Lower lobe of right lung (tissue), 2 donors: Measurements from ENCODE around the gene B3GALT6. TPM values are rescaled to one million over a fixed set of nuclear protein-coding genes. Genes with fewer than 3 reads are reported as not detected.

ENCODE experiments used
- ATAC-seq, 2 donors: fragments of 200-7000 bp; cut with Tn5 transposase; one replicate each; pipeline ENCODE4 v1.9.1; 2020 to 2022; ENCODE audit warnings: mild to moderate bottlenecking in 2 of 2, moderate library complexity in 2 of 2
- DNase-seq: peaks from one replicate; pipeline ENCODE4 v3.0.0-alpha.2; 2020
- H3K27ac ChIP-seq: fragments of 200-600 bp; one replicate; pipeline ENCODE4 v1.8.0; 2022
- H3K27me3 ChIP-seq: fragments of 200-600 bp; one replicate; pipeline ENCODE4 v1.8.0; 2022; ENCODE audit warnings: low read depth
- H3K36me3 ChIP-seq: fragments of 200-600 bp; one replicate; pipeline ENCODE4 v1.8.0; 2022; ENCODE audit warnings: mild to moderate bottlenecking
- H3K4me1 ChIP-seq: fragments of 200-600 bp; one replicate; pipeline ENCODE4 v1.8.0; 2022
- H3K4me3 ChIP-seq: fragments of 200-600 bp; one replicate; pipeline ENCODE4 v1.8.0; 2022; ENCODE audit warnings: mild to moderate bottlenecking
- H3K9me3 ChIP-seq: fragments of 200-600 bp; one replicate; pipeline ENCODE4 v1.8.0; 2022
- CTCF ChIP-seq: fragments of 200-600 bp; IDR thresholded peaks from one replicate; pipeline ENCODE4 v1.8.0; 2022; ENCODE audit warnings: antibody characterized with exemption, mild to moderate bottlenecking
- intact Hi-C: fragments of 100-400 bp; cut with DNase I; formaldehyde crosslinking; loops from one replicate; pipeline ENCODE4 v1.11.0; 2022
- total RNA-seq: library from RNA; stranded (reverse); fragmentation: NEBNext Ultra II Directional; extraction: Animal tissue kit (Norgen Biotek cat#: 25700); gene quantifications from one replicate; pipeline ENCODE4 v1.2.1, GENCODE V29; 2021
- donor health status: DM: no; HTN: yes; CAD: no; lungs with severe emphysema.

The B3GALT6 gene
- total RNA-seq, 1 donor from 2014 or later, result 13.7 TPM

DNA sequence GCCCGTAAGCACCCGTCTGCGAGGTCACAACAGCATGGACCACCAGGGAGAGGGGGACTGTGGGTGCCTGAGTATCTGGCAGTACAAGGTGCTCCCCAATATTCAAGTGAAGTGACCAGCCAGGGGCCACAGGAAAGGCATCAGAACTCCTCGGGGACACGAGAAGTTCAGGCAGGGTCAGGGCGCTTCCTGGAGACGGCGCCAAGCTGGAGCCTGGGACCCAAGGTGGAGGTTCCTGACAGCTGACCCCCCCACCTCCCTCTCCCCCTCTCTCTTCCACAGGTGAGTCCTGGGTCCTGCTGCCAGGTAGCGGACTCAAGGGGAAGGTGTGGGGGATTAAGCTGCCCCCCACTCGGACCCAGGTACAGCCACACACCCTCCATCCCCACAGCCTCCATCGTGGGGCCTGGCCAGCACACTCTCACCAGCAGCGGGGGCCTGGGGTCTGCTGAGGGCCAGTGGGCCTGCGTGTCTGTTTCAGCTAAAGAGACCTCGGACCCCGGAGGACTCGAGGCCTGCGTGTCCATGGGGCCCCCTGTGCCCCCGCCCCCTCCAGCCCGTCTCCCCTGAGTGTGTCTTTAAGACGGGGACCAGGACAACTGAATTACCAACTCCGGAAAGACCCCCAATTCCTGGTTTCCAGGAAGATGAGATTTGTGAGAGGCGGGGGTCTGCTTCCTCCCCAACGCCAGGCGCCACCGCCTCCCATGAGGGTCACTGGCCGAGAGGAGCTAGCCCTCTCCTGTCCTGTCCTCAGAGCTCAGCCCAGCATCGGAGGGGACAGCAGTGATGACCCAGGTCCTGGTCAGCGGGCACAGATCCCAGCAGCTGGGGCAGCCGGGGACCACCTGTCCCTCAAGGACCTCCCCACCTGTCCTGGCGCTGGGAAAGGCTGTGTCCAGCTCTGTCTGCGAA, 31.8 kb upstream of the B3GALT6 start:
- no peaks in the 10 kb centered on the region for H3K36me3 ChIP-seq
- DNase-seq (peak; percentile 46), ATAC-seq (no peak)
- peak overlapping the region; percentile 53 for H3K4me3 ChIP-seq
- H3K4me1 ChIP-seq, result peaks cover 6% of the 10 kb centered on the region
- intact Hi-C loops, result no loop called here
- H3K27ac ChIP-seq, result no peak overlapping the region
- H3K9me3 ChIP-seq, result no peaks in the 10 kb centered on the region
- no peak for TF ChIP-seq CTCF
- H3K27me3 ChIP-seq, result peaks cover 37% of the 10 kb centered on the region

GRCh38 chr1:1200876-1201810, 30.9 kb upstream of the B3GALT6 start:
- H3K4me3 ChIP-seq, result peak overlapping the region; percentile 53
- peak overlapping the region; percentile 18 for H3K27ac ChIP-seq
- H3K27me3 ChIP-seq, result peaks cover 46% of the 10 kb centered on the region
- ATAC-seq (peak; percentile 54 to 73), DNase-seq (peak; percentile 55)
- H3K9me3 ChIP-seq, result no peaks in the 10 kb centered on the region
- peaks cover 11% of the 10 kb centered on the region for H3K4me1 ChIP-seq
- TF ChIP-seq CTCF, result no peak
- intact Hi-C loops, result no loop called here
- no peaks in the 10 kb centered on the region for H3K36me3 ChIP-seq

GRCh38 chr1:1202831-1203560, 29.0 kb upstream of the B3GALT6 start:
- intact Hi-C loops, result no loop called here
- ATAC-seq (no peak), DNase-seq (peak; percentile 41)
- Histone ChIP-seq H3K9me3 (no peaks in the 10 kb centered on the region), H3K27me3 (peaks cover 65% of the 10 kb centered on the region), H3K27ac (no peak overlapping the region), H3K4me3 (no peak overlapping the region), H3K4me1 (peaks cover 16% of the 10 kb centered on the region), H3K36me3 (no peaks in the 10 kb centered on the region)
- TF ChIP-seq CTCF, result no peak

DNA sequence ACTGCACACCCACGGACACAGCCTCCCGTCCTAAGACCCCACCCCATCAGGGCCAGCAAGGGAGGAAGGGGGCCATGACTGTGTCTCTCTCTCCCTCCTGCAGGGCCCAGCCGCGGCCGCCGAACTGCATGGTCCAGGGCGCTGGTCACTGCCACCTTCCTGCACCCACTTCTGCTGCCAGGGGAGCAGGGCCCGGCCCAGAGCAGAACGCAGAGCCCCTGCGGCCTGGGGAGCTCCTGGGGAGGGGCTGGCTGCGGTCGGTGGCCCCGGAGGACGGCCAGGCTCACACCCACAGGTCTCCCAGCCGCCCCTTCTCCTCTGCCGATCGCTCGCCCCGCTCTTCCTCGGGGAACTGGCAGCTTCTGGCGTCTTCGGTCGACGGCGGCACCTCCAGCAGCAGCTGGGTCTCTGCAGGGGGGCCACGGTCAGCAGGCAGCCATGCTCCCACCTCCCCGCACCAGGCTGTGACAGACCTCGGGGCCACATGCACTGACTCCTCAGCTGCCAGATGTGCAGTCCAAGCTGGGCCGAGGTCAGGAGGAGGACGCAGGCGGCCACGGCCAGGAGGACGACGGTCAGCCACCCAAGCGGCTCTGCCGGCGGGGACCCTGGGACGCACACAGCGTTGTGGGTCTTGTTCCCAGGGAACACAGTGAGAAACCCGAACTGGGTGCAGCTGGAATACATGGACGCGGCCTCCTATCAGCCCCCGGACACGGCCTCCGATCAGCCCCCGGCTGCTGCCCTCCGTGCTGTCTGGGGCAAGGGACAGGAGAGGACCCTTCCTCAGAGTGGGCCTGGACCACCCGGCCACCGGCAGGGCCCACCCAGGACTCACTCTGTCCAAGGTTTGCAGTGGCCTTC, 28.2 kb upstream of the B3GALT6 start:
- no peak for TF ChIP-seq CTCF
- Histone ChIP-seq H3K27ac (no peak overlapping the region), H3K4me3 (no peak overlapping the region), H3K9me3 (no peaks in the 10 kb centered on the region), H3K27me3 (peaks cover 73% of the 10 kb centered on the region), H3K4me1 (peaks cover 16% of the 10 kb centered on the region), H3K36me3 (no peaks in the 10 kb centered on the region)
- intact Hi-C loops, result no loop called here
- ATAC-seq (no peak), DNase-seq (peak; percentile 35)
